Karpas-422 (cell line): ENCODE results near the gene DGAT2L6. TPM values are rescaled to one million over a fixed set of nuclear protein-coding genes. Genes with fewer than 3 reads are reported as not detected.

Experiments
- small RNA-seq: library from RNA; depleted of rRNA; stranded (forward); fragments of <200 nt; gene quantifications from one replicate; pipeline ENCODE3, GENCODE V24; 2014
- total RNA-seq: library from RNA; depleted of rRNA; stranded (reverse); fragments of >200 nt; shearing (Covaris generic); gene quantifications from 2 replicates; pipeline ENCODE4 v1.2.3, GENCODE V29; 2014; ENCODE audit warnings: low replicate concordance; rRNA removed

DGAT2L6 gene
- total RNA-seq, 1 experiment from 2014 or later = not detected

Small RNA genes within 50 kb of the gene (small RNA-seq; reads per million reads assigned to genes)
- 0.16 reads per million for gene RNA5SP507

Other genes with a start within 250 kb of the DGAT2L6 start
- gene AWAT2, start 127.5 kb upstream of the DGAT2L6 start, total RNA-seq = not detected in 2 replicates
- not detected in 2 replicates for gene OTUD6A, start 115.0 kb upstream of the DGAT2L6 start, total RNA-seq
- 89.5 and 92.5 TPM in 2 replicates for gene IGBP1, start 44.0 kb upstream of the DGAT2L6 start, total RNA-seq
- not detected in 2 replicates for gene AWAT1, start 57.2 kb downstream of the DGAT2L6 start, total RNA-seq
- gene P2RY4, start 82.7 kb downstream of the DGAT2L6 start, total RNA-seq = not detected in 2 replicates
- not detected in 2 replicates for gene ARR3, start 90.9 kb downstream of the DGAT2L6 start, total RNA-seq
- not detected in 2 replicates for gene RAB41, start 104.7 kb downstream of the DGAT2L6 start, total RNA-seq
- gene PDZD11, start 112.4 kb downstream of the DGAT2L6 start, total RNA-seq = 51.5 and 54.5 TPM in 2 replicates
- 12.6 and 15.0 TPM in 2 replicates for gene KIF4A, start 112.6 kb downstream of the DGAT2L6 start, total RNA-seq
- gene GDPD2, start 245.8 kb downstream of the DGAT2L6 start, total RNA-seq = not detected in 2 replicates